Calu3 (cell line): Measurements from ENCODE around the gene CCDC106. TPM values are rescaled to one million over a fixed set of nuclear protein-coding genes. Genes with fewer than 3 reads are reported as not detected.

ENCODE experiments used
- BruUV-seq: library from RNA; stranded (reverse); fragments of 400-500 nt; replicated peaks from 2 replicates; lab custom pipeline; 2021; lab: Mats Ljungman, UMichigan
- CTCF ChIA-PET: fragments of 300-600 bp; sonication (Branson Sonifier 250); formaldehyde crosslinking; loops from one replicate; lab custom pipeline; 2022; ENCODE audit warnings: antibody characterized with exemption; lab: Charles Lee
- DNase-seq: peaks from one replicate; pipeline ENCODE4 v3.0.0; 2022
- H3K27ac Mint-ChIP-seq: one replicate; pipeline ENCODE4 v1.8.0; 2022; ENCODE audit warnings: mixed read lengths; ENCODE audit not compliant: unreplicated experiment
- H3K27me3 Mint-ChIP-seq: one replicate; pipeline ENCODE4 v1.8.0; 2022; ENCODE audit warnings: mixed read lengths; ENCODE audit not compliant: unreplicated experiment
- H3K36me3 Mint-ChIP-seq: one replicate; pipeline ENCODE4 v1.8.0; 2022; ENCODE audit warnings: mild to moderate bottlenecking, moderate library complexity, mixed read lengths; ENCODE audit not compliant: insufficient read depth, unreplicated experiment
- H3K4me1 Mint-ChIP-seq: one replicate; pipeline ENCODE4 v1.8.0; 2022; ENCODE audit warnings: mild to moderate bottlenecking, low read depth, mixed read lengths; ENCODE audit not compliant: unreplicated experiment
- H3K4me3 Mint-ChIP-seq: one replicate; pipeline ENCODE4 v1.8.0; 2022; ENCODE audit warnings: mild to moderate bottlenecking, low read depth, moderate library complexity, mixed read lengths; ENCODE audit not compliant: unreplicated experiment
- H3K9me3 Mint-ChIP-seq: one replicate; pipeline ENCODE4 v1.8.0; 2022; ENCODE audit warnings: low read depth, mixed read lengths; ENCODE audit not compliant: unreplicated experiment
- CTCF ChIP-seq: fragments of 200-600 bp; IDR thresholded peaks from one replicate; pipeline ENCODE4 v1.8.0; 2022; ENCODE audit warnings: antibody characterized with exemption; ENCODE audit not compliant: unreplicated experiment
- intact Hi-C: fragments of 100-400 bp; cut with micrococcal nuclease; formaldehyde crosslinking; loops from one replicate; pipeline ENCODE4 v1.10.0; 2022; ENCODE audit not compliant: unreplicated experiment
- total RNA-seq: library from RNA; stranded (reverse); gene quantifications from 2 replicates; pipeline ENCODE4 v1.2.3, GENCODE V29; 2022

The CCDC106 gene
- total RNA-seq, 1 experiment from 2014 or later, result 12.7 TPM

GRCh38 chr19:55611983-55612645 is 35.9 kb upstream of the CCDC106 start:
- CTCF ChIA-PET, result no interaction called here
- no peak overlapping the region for H3K27ac Mint-ChIP-seq
- no TSS peak for BruUV-seq

GRCh38 chr19:55613396-55613795 is 34.6 kb upstream of the CCDC106 start:
- CTCF ChIA-PET, result no interaction called here
- intact Hi-C loops, result no loop called here
- no peak for DNase-seq
- no peak for TF ChIP-seq CTCF
- Mint-ChIP-seq H3K9me3 (no peaks in the 10 kb centered on the region), H3K36me3 (peaks cover 37% of the 10 kb centered on the region), H3K4me3 (no peak overlapping the region), H3K4me1 (no peaks in the 10 kb centered on the region), H3K27ac (no peak overlapping the region), H3K27me3 (no peaks in the 10 kb centered on the region)
- no TSS peak for BruUV-seq

More at GRCh38 chr19:55611983-55612645, 35.9 kb upstream of the CCDC106 start:
- peaks cover 8% of the 10 kb centered on the region for H3K4me1 Mint-ChIP-seq
- H3K27me3 Mint-ChIP-seq, result no peaks in the 10 kb centered on the region
- H3K36me3 Mint-ChIP-seq, result peaks cover 27% of the 10 kb centered on the region
- H3K4me3 Mint-ChIP-seq, result no peak overlapping the region
- DNase-seq, result no peak
- H3K9me3 Mint-ChIP-seq, result no peaks in the 10 kb centered on the region
- intact Hi-C loops, result no loop called here
- no peak for TF ChIP-seq CTCF

- no peak overlapping the region for H3K27ac Mint-ChIP-seq
- DNase-seq, result no peak
- H3K36me3 Mint-ChIP-seq, result peaks cover 40% of the 10 kb centered on the region
- H3K4me3 Mint-ChIP-seq, result no peak overlapping the region
- CTCF ChIA-PET, result no interaction called here
- no peaks in the 10 kb centered on the region for H3K9me3 Mint-ChIP-seq
- no peaks in the 10 kb centered on the region for H3K4me1 Mint-ChIP-seq
- BruUV-seq, result no TSS peak
- H3K27me3 Mint-ChIP-seq, result no peaks in the 10 kb centered on the region
- TF ChIP-seq CTCF, result no peak
- intact Hi-C loops, result no loop called here
Observed at GRCh38 chr19:55613930-55614710, 33.9 kb upstream of the CCDC106 start.

GRCh38 chr19:55614711-55615542 is 33.1 kb upstream of the CCDC106 start:
- TF ChIP-seq CTCF, result no peak
- Mint-ChIP-seq H3K36me3 (peaks cover 44% of the 10 kb centered on the region), H3K4me1 (no peaks in the 10 kb centered on the region), H3K27me3 (no peaks in the 10 kb centered on the region), H3K9me3 (no peaks in the 10 kb centered on the region), H3K27ac (no peak overlapping the region), H3K4me3 (no peak overlapping the region)
- no peak for DNase-seq
- BruUV-seq, result no TSS peak
- intact Hi-C loops, result no loop called here
- CTCF ChIA-PET, result interaction anchor here (0.5 kb wide), 1 partner anchor 485 kb away, joined by 3 read pairs; no protein-coding TSS in a partner anchor
